Rectal smooth muscle tissue (tissue), 1 donor: ENCODE results near the gene PRDM15.
"Not testable (repeated sequence)": the region's sequence is repeated elsewhere in the genome, so short reads cannot be mapped to it uniquely, and the experiment has no call there.

Source experiments
- H3K27ac ChIP-seq: one replicate; pipeline ENCODE4 v1.7.0; 2013; ENCODE audit warnings: low read depth, low read length, inconsistent platforms
- H3K27me3 ChIP-seq: one replicate; pipeline ENCODE4 v1.7.0; 2013; ENCODE audit warnings: low read length; ENCODE audit not compliant: control insufficient read depth, insufficient read depth
- H3K36me3 ChIP-seq: one replicate; pipeline ENCODE4 v1.7.0; 2013; ENCODE audit warnings: low read length; ENCODE audit not compliant: control insufficient read depth, insufficient read depth
- H3K4me1 ChIP-seq: one replicate; pipeline ENCODE4 v1.7.0; 2013; ENCODE audit warnings: low read length; ENCODE audit not compliant: control insufficient read depth, insufficient read depth
- H3K4me3 ChIP-seq: one replicate; pipeline ENCODE4 v1.7.0; 2013; ENCODE audit warnings: low read length
- H3K9ac ChIP-seq: one replicate; pipeline ENCODE4 v1.7.0; 2013; ENCODE audit warnings: low read length

The PRDM15 gene

GRCh38 chr21:41798326-41798725, 80.8 kb downstream of the PRDM15 start:
- Histone ChIP-seq H3K4me3 (no peak overlapping the region), H3K36me3 (peaks cover 8% of the 10 kb centered on the region), H3K27ac (no peak overlapping the region), H3K4me1 (peaks cover 6% of the 10 kb centered on the region), H3K9ac (no peak overlapping the region), H3K27me3 (no peaks in the 10 kb centered on the region)

GRCh38 chr21:41796476-41797080, 82.6 kb downstream of the PRDM15 start:
- Histone ChIP-seq H3K9ac (no peak overlapping the region), H3K4me3 (no peak overlapping the region), H3K4me1 (no peaks in the 10 kb centered on the region), H3K36me3 (peaks cover 8% of the 10 kb centered on the region), H3K27ac (no peak overlapping the region), H3K27me3 (no peaks in the 10 kb centered on the region)

GRCh38 chr21:41795726-41796125, 83.4 kb downstream of the PRDM15 start:
- no peak overlapping the region for H3K27ac ChIP-seq
- H3K9ac ChIP-seq = no peak overlapping the region
- no peaks in the 10 kb centered on the region for H3K4me1 ChIP-seq
- H3K4me3 ChIP-seq = no peak overlapping the region
- peaks cover 8% of the 10 kb centered on the region for H3K36me3 ChIP-seq
- no peaks in the 10 kb centered on the region for H3K27me3 ChIP-seq

- H3K4me3 ChIP-seq = no peak overlapping the region
- H3K9ac ChIP-seq = no peak overlapping the region
- H3K4me1 ChIP-seq = no peaks in the 10 kb centered on the region
- H3K36me3 ChIP-seq = peaks cover 6% of the 10 kb centered on the region
- H3K27ac ChIP-seq = no peak overlapping the region
- H3K27me3 ChIP-seq = no peaks in the 10 kb centered on the region
Measured at GRCh38 chr21:41794600-41794999, 84.5 kb downstream of the PRDM15 start.

GRCh38 chr21:41792711-41793110, 86.4 kb downstream of the PRDM15 start:
- Histone ChIP-seq H3K4me3 (no peak overlapping the region), H3K27me3 (no peaks in the 10 kb centered on the region), H3K9ac (no peak overlapping the region), H3K4me1 (no peaks in the 10 kb centered on the region), H3K27ac (no peak overlapping the region), H3K36me3 (no peaks in the 10 kb centered on the region)

- H3K9ac ChIP-seq = no peak overlapping the region
- H3K27ac ChIP-seq = no peak overlapping the region
- H3K4me1 ChIP-seq = no peaks in the 10 kb centered on the region
- no peaks in the 10 kb centered on the region for H3K36me3 ChIP-seq
- H3K4me3 ChIP-seq = no peak overlapping the region
- peaks cover 4% of the 10 kb centered on the region for H3K27me3 ChIP-seq
Measured at GRCh38 chr21:41786509-41786987, 92.6 kb downstream of the PRDM15 start.

- H3K27me3 ChIP-seq, H3K36me3 ChIP-seq, H3K27ac ChIP-seq, H3K4me3 ChIP-seq, H3K9ac ChIP-seq, H3K4me1 ChIP-seq: not testable (repeated sequence)
Measured at GRCh38 chr21:41785262-41785661, 93.9 kb downstream of the PRDM15 start.

GRCh38 chr21:41784456-41785102, 94.6 kb downstream of the PRDM15 start:
- peaks cover 5% of the 10 kb centered on the region for H3K27me3 ChIP-seq
- H3K9ac ChIP-seq = no peak overlapping the region
- H3K4me1 ChIP-seq = no peaks in the 10 kb centered on the region

GRCh38 chr21:41783476-41784180, 95.5 kb downstream of the PRDM15 start:
- no peaks in the 10 kb centered on the region for H3K36me3 ChIP-seq
- H3K27ac ChIP-seq = no peak overlapping the region
- H3K9ac ChIP-seq = no peak overlapping the region
- H3K4me1 ChIP-seq = no peaks in the 10 kb centered on the region
- H3K27me3 ChIP-seq = peaks cover 8% of the 10 kb centered on the region
- H3K4me3 ChIP-seq = no peak overlapping the region

More at GRCh38 chr21:41784456-41785102, 94.6 kb downstream of the PRDM15 start:
- Histone ChIP-seq H3K36me3 (no peaks in the 10 kb centered on the region), H3K4me3 (no peak overlapping the region), H3K27ac (no peak overlapping the region)

GRCh38 chr21:41781050-41781410, 98.1 kb downstream of the PRDM15 start:
- no peak overlapping the region for H3K9ac ChIP-seq
- H3K27ac ChIP-seq = no peak overlapping the region
- H3K4me1 ChIP-seq = no peaks in the 10 kb centered on the region
- peaks cover 8% of the 10 kb centered on the region for H3K27me3 ChIP-seq
- no peaks in the 10 kb centered on the region for H3K36me3 ChIP-seq
- H3K4me3 ChIP-seq = no peak overlapping the region

- Histone ChIP-seq H3K27me3 (peaks cover 11% of the 10 kb centered on the region), H3K4me3 (no peak overlapping the region), H3K9ac (no peak overlapping the region), H3K27ac (no peak overlapping the region), H3K4me1 (no peaks in the 10 kb centered on the region), H3K36me3 (no peaks in the 10 kb centered on the region)
Measured at GRCh38 chr21:41780337-41781049, 98.7 kb downstream of the PRDM15 start.

GRCh38 chr21:41779659-41780058, 99.5 kb downstream of the PRDM15 start:
- no peak overlapping the region for H3K4me3 ChIP-seq
- peaks cover 11% of the 10 kb centered on the region for H3K27me3 ChIP-seq
- no peak overlapping the region for H3K9ac ChIP-seq
- no peak overlapping the region for H3K27ac ChIP-seq
- no peaks in the 10 kb centered on the region for H3K4me1 ChIP-seq
- no peaks in the 10 kb centered on the region for H3K36me3 ChIP-seq
